K562 (cell line): Measurements from ENCODE around the gene ANKRD6. TPM values are rescaled to one million over a fixed set of nuclear protein-coding genes. Genes with fewer than 3 reads are reported as not detected.
A peak's percentile ranks its signal among the peaks of the same experiment; 100 is the strongest.

Experiments
- ATAC-seq: fragments of 200-7000 bp; cut with Tn5 transposase; 3 replicates; pipeline ENCODE4 v1.9.1; 2020; ENCODE audit warnings: moderate library complexity
- BruUV-seq: library from RNA; stranded (reverse); fragments of 400-500 nt; replicated peaks from 2 replicates; lab custom pipeline; 2021; lab: Mats Ljungman, UMichigan
- CTCF ChIA-PET: fragments of 300-600 bp; formaldehyde crosslinking; extraction: SDS; loops from one replicate; lab custom pipeline; 2021; ENCODE audit warnings: low intra/inter-chr PET ratio; lab: Yijun Ruan, JAX
- POLR2A ChIA-PET: fragments of 300-600, 350-650 bp; sonication (Branson Sonifier 250); formaldehyde crosslinking; extraction: SDS; loops from one replicate; lab custom pipeline; 2021; ENCODE audit warnings: antibody characterized with exemption, inconsistent platforms; lab: Yijun Ruan, JAX
- DNase-seq, 4 experiments: peaks; one replicate each; pipeline versions ENCODE4 v3.0.0 to v3.0.0-alpha.2; 2011 to 2018; ENCODE audit warnings: low spot score in 3 of 4, mixed read lengths in 3 of 4; ENCODE audit errors: extremely low read depth in 1 of 4
- FAIRE-seq: peaks from 2 replicates; lab custom pipeline; 2011; peaks lifted over from hg19 to GRCh38; lab: Jason Lieb, UNC
- H2AFZ ChIP-seq: 2 replicates; pipeline ENCODE4 v1.6.0; 2011; ENCODE audit warnings: low read depth, low read length, control low read depth, inconsistent platforms
- H3K27ac ChIP-seq: fragments of 200-600 bp; 3 replicates; pipeline ENCODE4 v1.8.0; 2011; ENCODE audit warnings: low read depth, mild to moderate bottlenecking, control low read depth, inconsistent platforms, low read length, moderate library complexity, mixed read lengths; ENCODE audit errors: extremely low read depth
- H3K27me3 ChIP-seq, 2 experiments: fragments of 300-600 bp in 1 of 2; 2 replicates in 1 of 2; 3 replicates in 1 of 2; pipeline versions ENCODE4 v1.6.0 to v1.8.0; 2011; ENCODE audit warnings: inconsistent platforms in 2 of 2, low read length in 2 of 2, mild to moderate bottlenecking in 1 of 2, mixed read lengths in 1 of 2, moderate library complexity in 1 of 2; ENCODE audit not compliant: control insufficient read depth in 2 of 2, insufficient read depth in 2 of 2
- H3K36me3 ChIP-seq: fragments of 300-600 bp; 3 replicates; pipeline ENCODE4 v1.8.0; 2011; ENCODE audit warnings: mild to moderate bottlenecking, low read length, inconsistent platforms; ENCODE audit not compliant: control insufficient read depth, insufficient read depth
- H3K4me1 ChIP-seq, 2 experiments: fragments of 200-600 bp in 1 of 2; replicated peaks in 1 of 2; 2 replicates in 1 of 2; 3 replicates in 1 of 2; pipeline versions ENCODE4 v1.5.1 to v1.8.0; 2011; ENCODE audit warnings: inconsistent platforms in 2 of 2, low read length in 2 of 2, mild to moderate bottlenecking in 1 of 2, mixed read lengths in 1 of 2, moderate library complexity in 1 of 2; ENCODE audit not compliant: control insufficient read depth in 2 of 2, insufficient read depth in 2 of 2
- H3K4me2 ChIP-seq: 2 replicates; pipeline ENCODE4 v1.6.1; 2011; ENCODE audit warnings: low read length, control low read depth, inconsistent platforms, mixed read lengths; ENCODE audit not compliant: insufficient read depth
- H3K4me3 ChIP-seq: fragments of 200-600 bp; sonication (generic), shearing (Covaris generic); 2 replicates; pipeline ENCODE4 v1.5.1; 2016; ENCODE audit warnings: control low read depth, inconsistent platforms
- H3K79me2 ChIP-seq: fragments of 200-600 bp; 3 replicates; pipeline ENCODE4 v1.8.0; 2011; ENCODE audit warnings: low read length, inconsistent platforms; ENCODE audit not compliant: control insufficient read depth, insufficient read depth
- H3K9ac ChIP-seq, 2 experiments: 2 replicates each; pipeline versions ENCODE4 v1.6.0 to v1.6.1; 2011; ENCODE audit warnings: low read depth in 2 of 2, low read length in 2 of 2, control low read depth in 1 of 2, inconsistent platforms in 1 of 2, mild to moderate bottlenecking in 1 of 2, mixed read lengths in 1 of 2; ENCODE audit not compliant: insufficient read depth in 1 of 2
- H3K9me1 ChIP-seq: one replicate; pipeline ENCODE4 v1.6.0; 2011; ENCODE audit warnings: inconsistent platforms, mild to moderate bottlenecking, low read length, moderate library complexity; ENCODE audit not compliant: control insufficient read depth, insufficient read depth
- H3K9me3 ChIP-seq: replicated peaks from 2 replicates; pipeline ENCODE4 v1.5.1; 2011; ENCODE audit warnings: low read depth, low read length, inconsistent platforms; ENCODE audit not compliant: control insufficient read depth, insufficient read depth
- H4K20me1 ChIP-seq: replicated peaks from 2 replicates; pipeline ENCODE4 v1.6.1; 2011; ENCODE audit warnings: low read length, inconsistent platforms, mixed read lengths; ENCODE audit not compliant: control insufficient read depth, insufficient read depth
- FOS ChIP-seq: IDR thresholded peaks from 3 replicates; pipeline ENCODE4 v1.6.1; 2011; ENCODE audit not compliant: insufficient read length; ENCODE audit errors: extremely low read depth
- GABPB1 ChIP-seq: sonication (generic); formaldehyde crosslinking; IDR thresholded peaks from 2 replicates; pipeline ENCODE4 v1.8.0; 2022; ENCODE audit warnings: mild to moderate bottlenecking, missing genetic modification reagents
- GATAD2B ChIP-seq: fragments of 450-650 bp; IDR thresholded peaks from 2 replicates; pipeline ENCODE4 v1.6.1; 2017; ENCODE audit warnings: mild to moderate bottlenecking, borderline replicate concordance
- KAT2B ChIP-seq: IDR thresholded peaks from one replicate; pipeline ENCODE4 v1.6.1; 2012; ENCODE audit warnings: low read depth, mild to moderate bottlenecking, control low read depth, inconsistent platforms, low read length, moderate library complexity
- NR3C1 ChIP-seq: sonication (generic); formaldehyde crosslinking; IDR thresholded peaks from 2 replicates; pipeline ENCODE4 v1.8.1; 2022; ENCODE audit warnings: missing genetic modification reagents
- NRF1 ChIP-seq, 2 experiments: fragments of 450-650 bp; IDR thresholded peaks in 1 of 2; conservative IDR thresholded peaks in 1 of 2; 2 replicates each; pipeline ENCODE4 v1.6.1; 2014; ENCODE audit warnings: mild to moderate bottlenecking in 2 of 2
- TAF9B ChIP-seq: fragments of 450-650 bp; IDR thresholded peaks from 2 replicates; pipeline ENCODE4 v1.6.1; 2018; ENCODE audit warnings: mild to moderate bottlenecking; ENCODE audit not compliant: partially characterized antibody
- TRIM28 ChIP-seq: fragments of 450-650 bp; IDR thresholded peaks from 2 replicates; pipeline ENCODE4 v1.6.1; 2017
- ZNF589 ChIP-seq: fragments of 200-800 bp; sonication (Bioruptor generic); IDR thresholded peaks from 2 replicates; pipeline ENCODE4 v1.6.1; 2016; ENCODE audit warnings: low read depth, missing genetic modification characterization, missing compliant biosample characterization
- ZNF707 ChIP-seq: fragments of 250-450 bp; sonication (Bioruptor Pico); conservative IDR thresholded peaks from 2 replicates; pipeline ENCODE4 v1.8.0; 2022; ENCODE audit warnings: inconsistent platforms, mild to moderate bottlenecking, moderate library complexity
- ZNF778 ChIP-seq: fragments of 450-650 bp; formaldehyde crosslinking; IDR thresholded peaks from 2 replicates; pipeline ENCODE4 v1.4.0; 2020; ENCODE audit warnings: mild to moderate bottlenecking, moderate library complexity
- WGBS: fragments of 100-300 bp; shearing (Covaris generic); methylation state at CpG from one replicate; pipeline ENCODE4 v1.1.6; 2016; ENCODE audit warnings: low coverage, mixed read lengths; ENCODE audit not compliant: insufficient coverage; ENCODE audit errors: missing lambda C conversion rate; 5-methylcytosine and 5-hydroxymethylcytosine counted together
- in situ Hi-C: fragments of 300-500 bp; cut with MboI; formaldehyde crosslinking; loops from 4 replicates; pipeline ENCODE4 v1.15.0; 2018; ENCODE audit warnings: inconsistent platforms, mixed read lengths
- intact Hi-C: fragments of 100-400 bp; cut with micrococcal nuclease; formaldehyde crosslinking; loops from 2 replicates; pipeline ENCODE4 v1.14.2; 2022
- polyA plus RNA-seq, 8 experiments: library from polyadenylated mRNA; depleted of rRNA in 4 of 8; stranded (reverse) in 5 of 8; unstranded in 3 of 8; fragments of >200 nt; fragmentation: Nextera tagmentation in 2 of 8; fragmentation: Illumina TruSeq in 1 of 8; extraction: Ambion mirVana in 2 of 8; extraction: Trizol in 1 of 8; gene quantifications; 2 replicates each; pipeline versions ENCODE4 v1.2.1 to v1.2.3, GENCODE V29; 2011 to 2014; ENCODE audit warnings: inconsistent platforms in 1 of 8, missing spikeins in 1 of 8
- total RNA-seq, 7 experiments: library from RNA; depleted of rRNA in 6 of 7; stranded (reverse); fragments of >200 nt in 6 of 7; fragmentation: Illumina TruSeq in 2 of 7; extraction: Trizol in 2 of 7; gene quantifications; 2 replicates each; pipeline versions ENCODE4 v1.2.1 to v1.2.3, GENCODE V29; 2011 to 2021; ENCODE audit warnings: low replicate concordance in 1 of 7
- TF ChIP-seq, protein P1 (sequence below): conservative IDR thresholded peaks from 2 replicates; pipeline ENCODE4 v1.6.1; 2011; ENCODE audit warnings: low read depth, mild to moderate bottlenecking, low read length; ENCODE audit not compliant: control insufficient read depth
- TF ChIP-seq, protein P2 (sequence below): fragments of 450-650 bp; IDR thresholded peaks from 2 replicates; pipeline ENCODE4 v1.6.1; 2016
- TF ChIP-seq, protein P3 (sequence below): fragments of 250-450 bp; sonication (Bioruptor Pico); IDR thresholded peaks from 2 replicates; pipeline ENCODE4 v1.5.0; 2021; ENCODE audit warnings: mild to moderate bottlenecking, borderline replicate concordance
- TF ChIP-seq, protein P4 (sequence below): fragments of 450-650 bp; IDR thresholded peaks from 2 replicates; pipeline ENCODE4 v1.6.1; 2017; ENCODE audit warnings: mild to moderate bottlenecking, moderate library complexity
- TF ChIP-seq, protein P5 (sequence below): fragments of 200-400 bp; formaldehyde crosslinking; IDR thresholded peaks from 2 replicates; pipeline ENCODE4 v1.6.1; 2017; ENCODE audit warnings: mild to moderate bottlenecking, low read depth, low read length, moderate library complexity

ANKRD6 gene
- total and polyA plus RNA-seq, 9 of the 15 experiments (the other 6 are each of a cell fraction or from before 2014, with no cell fraction given): 0.04 to 0.22 (median 0.08) TPM; not detected in 4

DNA sequence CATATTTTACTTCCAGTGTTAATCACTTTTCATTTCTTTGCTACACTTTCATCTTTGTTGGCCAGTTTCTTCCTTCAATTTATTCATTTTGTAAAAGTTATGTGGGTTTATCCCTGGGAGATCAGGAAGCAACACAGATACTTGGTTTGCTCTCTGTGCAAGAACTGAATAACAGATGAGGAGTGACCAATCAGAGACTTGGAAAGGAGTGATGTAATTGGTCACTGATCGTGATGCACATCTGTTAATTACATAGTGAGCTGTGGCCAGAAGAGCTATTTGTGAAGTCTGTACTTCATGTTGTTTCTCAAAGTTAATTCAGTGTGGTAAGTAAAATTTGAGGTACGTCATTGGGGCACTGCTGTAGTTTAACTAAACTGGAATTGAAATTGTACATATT lies 21.3 kb downstream of the ANKRD6 start:
- H2AFZ ChIP-seq: no peak overlapping the region
- no peaks in the 10 kb centered on the region for H3K9me3 ChIP-seq
- H3K9me1 ChIP-seq: no peaks in the 10 kb centered on the region
- no peaks in the 10 kb centered on the region for H3K36me3 ChIP-seq
- no peak overlapping the region for H3K27ac ChIP-seq
- BruUV-seq: no TSS peak
- peak in 3 of 4 experiments; percentile 12 to 51 (median 46) for DNase-seq
- peaks cover 0 to 4% of the 10 kb centered on the region in 2 experiments; a peak in 1 of 5 replicates for H3K27me3 ChIP-seq
- no peak overlapping the region for H3K9ac ChIP-seq
- no peak overlapping the region for H3K4me2 ChIP-seq
- no peak for ATAC-seq
- no peak overlapping the region for H3K4me3 ChIP-seq
- TF ChIP-seq, protein P1, sequence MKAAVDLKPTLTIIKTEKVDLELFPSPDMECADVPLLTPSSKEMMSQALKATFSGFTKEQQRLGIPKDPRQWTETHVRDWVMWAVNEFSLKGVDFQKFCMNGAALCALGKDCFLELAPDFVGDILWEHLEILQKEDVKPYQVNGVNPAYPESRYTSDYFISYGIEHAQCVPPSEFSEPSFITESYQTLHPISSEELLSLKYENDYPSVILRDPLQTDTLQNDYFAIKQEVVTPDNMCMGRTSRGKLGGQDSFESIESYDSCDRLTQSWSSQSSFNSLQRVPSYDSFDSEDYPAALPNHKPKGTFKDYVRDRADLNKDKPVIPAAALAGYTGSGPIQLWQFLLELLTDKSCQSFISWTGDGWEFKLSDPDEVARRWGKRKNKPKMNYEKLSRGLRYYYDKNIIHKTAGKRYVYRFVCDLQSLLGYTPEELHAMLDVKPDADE: no peak
- no peak for TF ChIP-seq ZNF589
- TF ChIP-seq GABPB1 (CRISPR knock-in tag): no peak
- TF ChIP-seq, protein P2, sequence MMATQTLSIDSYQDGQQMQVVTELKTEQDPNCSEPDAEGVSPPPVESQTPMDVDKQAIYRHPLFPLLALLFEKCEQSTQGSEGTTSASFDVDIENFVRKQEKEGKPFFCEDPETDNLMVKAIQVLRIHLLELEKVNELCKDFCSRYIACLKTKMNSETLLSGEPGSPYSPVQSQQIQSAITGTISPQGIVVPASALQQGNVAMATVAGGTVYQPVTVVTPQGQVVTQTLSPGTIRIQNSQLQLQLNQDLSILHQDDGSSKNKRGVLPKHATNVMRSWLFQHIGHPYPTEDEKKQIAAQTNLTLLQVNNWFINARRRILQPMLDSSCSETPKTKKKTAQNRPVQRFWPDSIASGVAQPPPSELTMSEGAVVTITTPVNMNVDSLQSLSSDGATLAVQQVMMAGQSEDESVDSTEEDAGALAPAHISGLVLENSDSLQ: no peak
- no peak for TF ChIP-seq TRIM28
- no peak for TF ChIP-seq TAF9B
- TF ChIP-seq FOS: no peak
- no peak for TF ChIP-seq NR3C1
- TF ChIP-seq, protein P3, sequence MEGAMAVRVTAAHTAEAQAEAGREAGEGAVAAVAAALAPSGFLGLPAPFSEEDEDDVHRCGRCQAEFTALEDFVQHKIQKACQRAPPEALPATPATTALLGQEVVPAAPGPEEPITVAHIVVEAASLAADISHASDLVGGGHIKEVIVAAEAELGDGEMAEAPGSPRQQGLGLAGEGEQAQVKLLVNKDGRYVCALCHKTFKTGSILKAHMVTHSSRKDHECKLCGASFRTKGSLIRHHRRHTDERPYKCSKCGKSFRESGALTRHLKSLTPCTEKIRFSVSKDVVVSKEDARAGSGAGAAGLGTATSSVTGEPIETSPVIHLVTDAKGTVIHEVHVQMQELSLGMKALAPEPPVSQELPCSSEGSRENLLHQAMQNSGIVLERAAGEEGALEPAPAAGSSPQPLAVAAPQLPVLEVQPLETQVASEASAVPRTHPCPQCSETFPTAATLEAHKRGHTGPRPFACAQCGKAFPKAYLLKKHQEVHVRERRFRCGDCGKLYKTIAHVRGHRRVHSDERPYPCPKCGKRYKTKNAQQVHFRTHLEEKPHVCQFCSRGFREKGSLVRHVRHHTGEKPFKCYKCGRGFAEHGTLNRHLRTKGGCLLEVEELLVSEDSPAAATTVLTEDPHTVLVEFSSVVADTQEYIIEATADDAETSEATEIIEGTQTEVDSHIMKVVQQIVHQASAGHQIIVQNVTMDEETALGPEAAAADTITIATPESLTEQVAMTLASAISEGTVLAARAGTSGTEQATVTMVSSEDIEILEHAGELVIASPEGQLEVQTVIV (CRISPR knock-in tag): no peak
- TF ChIP-seq ZNF778 (CRISPR knock-in tag): no peak
- TF ChIP-seq, protein P4, sequence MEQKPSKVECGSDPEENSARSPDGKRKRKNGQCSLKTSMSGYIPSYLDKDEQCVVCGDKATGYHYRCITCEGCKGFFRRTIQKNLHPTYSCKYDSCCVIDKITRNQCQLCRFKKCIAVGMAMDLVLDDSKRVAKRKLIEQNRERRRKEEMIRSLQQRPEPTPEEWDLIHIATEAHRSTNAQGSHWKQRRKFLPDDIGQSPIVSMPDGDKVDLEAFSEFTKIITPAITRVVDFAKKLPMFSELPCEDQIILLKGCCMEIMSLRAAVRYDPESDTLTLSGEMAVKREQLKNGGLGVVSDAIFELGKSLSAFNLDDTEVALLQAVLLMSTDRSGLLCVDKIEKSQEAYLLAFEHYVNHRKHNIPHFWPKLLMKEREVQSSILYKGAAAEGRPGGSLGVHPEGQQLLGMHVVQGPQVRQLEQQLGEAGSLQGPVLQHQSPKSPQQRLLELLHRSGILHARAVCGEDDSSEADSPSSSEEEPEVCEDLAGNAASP: no peak
- TF ChIP-seq GATAD2B: no peak
- no peak for TF ChIP-seq KAT2B
- TF ChIP-seq, protein P5, sequence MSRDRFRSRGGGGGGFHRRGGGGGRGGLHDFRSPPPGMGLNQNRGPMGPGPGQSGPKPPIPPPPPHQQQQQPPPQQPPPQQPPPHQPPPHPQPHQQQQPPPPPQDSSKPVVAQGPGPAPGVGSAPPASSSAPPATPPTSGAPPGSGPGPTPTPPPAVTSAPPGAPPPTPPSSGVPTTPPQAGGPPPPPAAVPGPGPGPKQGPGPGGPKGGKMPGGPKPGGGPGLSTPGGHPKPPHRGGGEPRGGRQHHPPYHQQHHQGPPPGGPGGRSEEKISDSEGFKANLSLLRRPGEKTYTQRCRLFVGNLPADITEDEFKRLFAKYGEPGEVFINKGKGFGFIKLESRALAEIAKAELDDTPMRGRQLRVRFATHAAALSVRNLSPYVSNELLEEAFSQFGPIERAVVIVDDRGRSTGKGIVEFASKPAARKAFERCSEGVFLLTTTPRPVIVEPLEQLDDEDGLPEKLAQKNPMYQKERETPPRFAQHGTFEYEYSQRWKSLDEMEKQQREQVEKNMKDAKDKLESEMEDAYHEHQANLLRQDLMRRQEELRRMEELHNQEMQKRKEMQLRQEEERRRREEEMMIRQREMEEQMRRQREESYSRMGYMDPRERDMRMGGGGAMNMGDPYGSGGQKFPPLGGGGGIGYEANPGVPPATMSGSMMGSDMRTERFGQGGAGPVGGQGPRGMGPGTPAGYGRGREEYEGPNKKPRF: no peak
- no peak for TF ChIP-seq ZNF707 (CRISPR knock-in tag)
- no peak for TF ChIP-seq NRF1 (conservative IDR thresholded peaks at IDR 0.05 in 1 of 2, IDR thresholded peaks at IDR 0.05 in 1 of 2)
- CTCF ChIA-PET: no interaction called here
- intact Hi-C loops (no loop called here), in situ Hi-C loops (no loop called here)
- H3K79me2 ChIP-seq: no peaks in the 10 kb centered on the region
- POLR2A ChIA-PET: no interaction called here
- 0% methylated on average over 2 of the region's 2 CpGs for WGBS
- FAIRE-seq: no peak
- H4K20me1 ChIP-seq: no peaks in the 10 kb centered on the region
- no peaks in the 10 kb centered on the region for H3K4me1 ChIP-seq
